ENCODE measurements around the gene SMIM38. TPM values are rescaled to one million over a fixed set of nuclear protein-coding genes. Genes with fewer than 3 reads are reported as not detected.
A peak's percentile ranks its signal among the peaks of the same experiment; 100 is the strongest.

The SMIM38 gene
- total RNA-seq, 2 donors from 2014 or later: 3.0 to 4.2 TPM

DNA sequence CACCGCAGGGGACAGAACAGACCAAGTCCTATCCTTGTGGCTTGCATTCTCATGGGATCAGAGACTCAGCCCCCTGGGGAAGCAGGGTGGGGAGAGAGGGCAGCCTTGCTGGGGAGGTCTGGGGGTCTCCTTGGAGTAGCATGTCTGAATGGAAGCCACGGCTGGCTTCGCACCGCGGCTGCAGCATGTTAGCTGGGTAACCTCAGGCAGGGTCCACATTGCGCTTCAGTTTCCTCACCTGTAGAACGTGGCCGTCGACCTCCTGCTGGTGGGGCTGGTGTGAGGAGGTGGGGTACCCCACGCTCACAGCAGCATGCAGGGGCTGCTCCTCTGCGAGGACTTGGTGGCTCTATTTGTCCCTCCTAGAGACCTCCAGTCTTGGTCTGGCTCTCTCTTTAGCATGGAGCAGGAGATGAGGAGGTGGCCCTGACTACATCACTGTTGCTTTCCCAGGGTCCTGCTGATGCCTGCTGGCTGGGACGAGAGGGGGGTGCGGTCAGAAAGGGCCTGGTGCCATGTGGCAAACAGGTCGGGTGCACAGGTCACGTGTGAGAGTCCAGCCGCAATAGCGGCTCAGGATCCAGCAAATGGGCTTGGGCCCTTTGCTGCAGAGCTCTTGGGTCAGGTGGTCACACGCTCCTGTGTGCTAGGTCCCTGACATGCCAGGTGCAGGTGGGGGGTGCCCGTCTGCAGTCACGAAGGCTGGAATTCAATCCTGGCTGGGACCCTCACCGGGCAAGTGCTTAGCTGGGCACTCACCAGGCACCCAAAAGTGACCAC is 35.4 kb upstream of the SMIM38 start:
- H3K36me3 ChIP-seq: no peaks in the 10 kb centered on the region
- no peaks in the 10 kb centered on the region for H3K9me3 ChIP-seq
- ATAC-seq (ENCODE audit: insufficient number of reproducible peaks, low FRiP score, low read depth) (no peak), DNase-seq (ENCODE audit: low spot score) (no peak)
- H3K27me3 ChIP-seq (replicated peaks; ENCODE audit: insufficient read depth): no peaks in the 10 kb centered on the region
- TF ChIP-seq, protein P1, sequence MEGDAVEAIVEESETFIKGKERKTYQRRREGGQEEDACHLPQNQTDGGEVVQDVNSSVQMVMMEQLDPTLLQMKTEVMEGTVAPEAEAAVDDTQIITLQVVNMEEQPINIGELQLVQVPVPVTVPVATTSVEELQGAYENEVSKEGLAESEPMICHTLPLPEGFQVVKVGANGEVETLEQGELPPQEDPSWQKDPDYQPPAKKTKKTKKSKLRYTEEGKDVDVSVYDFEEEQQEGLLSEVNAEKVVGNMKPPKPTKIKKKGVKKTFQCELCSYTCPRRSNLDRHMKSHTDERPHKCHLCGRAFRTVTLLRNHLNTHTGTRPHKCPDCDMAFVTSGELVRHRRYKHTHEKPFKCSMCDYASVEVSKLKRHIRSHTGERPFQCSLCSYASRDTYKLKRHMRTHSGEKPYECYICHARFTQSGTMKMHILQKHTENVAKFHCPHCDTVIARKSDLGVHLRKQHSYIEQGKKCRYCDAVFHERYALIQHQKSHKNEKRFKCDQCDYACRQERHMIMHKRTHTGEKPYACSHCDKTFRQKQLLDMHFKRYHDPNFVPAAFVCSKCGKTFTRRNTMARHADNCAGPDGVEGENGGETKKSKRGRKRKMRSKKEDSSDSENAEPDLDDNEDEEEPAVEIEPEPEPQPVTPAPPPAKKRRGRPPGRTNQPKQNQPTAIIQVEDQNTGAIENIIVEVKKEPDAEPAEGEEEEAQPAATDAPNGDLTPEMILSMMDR (IDR thresholded peaks at IDR 0.05): no peak
- no peak overlapping the region for H3K27ac ChIP-seq
- H3K4me3 ChIP-seq: no peak overlapping the region
- H3K4me1 ChIP-seq (ENCODE audit: control insufficient read depth in 1 of 2, low read depth in 2 of 2): peaks cover 15 to 23% of the 10 kb centered on the region in 2 donors

DNA sequence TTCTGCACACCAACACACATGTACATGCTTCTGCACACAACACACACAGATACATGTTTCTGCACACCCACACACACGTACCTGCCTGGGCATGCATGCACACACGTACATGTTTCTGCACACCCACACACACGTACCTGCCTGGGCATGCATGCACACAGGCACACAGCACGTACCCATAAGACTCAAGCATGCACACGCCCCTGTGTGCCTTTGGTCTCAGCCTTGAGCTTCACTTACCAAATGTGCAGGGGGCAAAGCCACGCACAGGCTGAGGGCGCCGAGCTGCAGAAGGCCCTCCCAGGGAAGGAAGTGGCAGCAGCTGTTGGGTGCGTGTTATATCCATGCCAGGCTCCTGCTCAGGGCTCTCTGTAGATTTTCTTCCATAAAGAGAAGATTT is 34.7 kb upstream of the SMIM38 start:
- H3K4me3 ChIP-seq: no peak overlapping the region
- DNase-seq (ENCODE audit: low spot score) (no peak), ATAC-seq (ENCODE audit: insufficient number of reproducible peaks, low FRiP score, low read depth) (no peak)
- peaks cover 15 to 22% of the 10 kb centered on the region in 2 donors for H3K4me1 ChIP-seq (ENCODE audit: control insufficient read depth in 1 of 2, low read depth in 2 of 2)
- TF ChIP-seq, protein P1 (IDR thresholded peaks at IDR 0.05): no peak
- no peaks in the 10 kb centered on the region for H3K9me3 ChIP-seq
- H3K27me3 ChIP-seq (replicated peaks; ENCODE audit: insufficient read depth): no peaks in the 10 kb centered on the region
- no peaks in the 10 kb centered on the region for H3K36me3 ChIP-seq
- H3K27ac ChIP-seq: no peak overlapping the region

DNA sequence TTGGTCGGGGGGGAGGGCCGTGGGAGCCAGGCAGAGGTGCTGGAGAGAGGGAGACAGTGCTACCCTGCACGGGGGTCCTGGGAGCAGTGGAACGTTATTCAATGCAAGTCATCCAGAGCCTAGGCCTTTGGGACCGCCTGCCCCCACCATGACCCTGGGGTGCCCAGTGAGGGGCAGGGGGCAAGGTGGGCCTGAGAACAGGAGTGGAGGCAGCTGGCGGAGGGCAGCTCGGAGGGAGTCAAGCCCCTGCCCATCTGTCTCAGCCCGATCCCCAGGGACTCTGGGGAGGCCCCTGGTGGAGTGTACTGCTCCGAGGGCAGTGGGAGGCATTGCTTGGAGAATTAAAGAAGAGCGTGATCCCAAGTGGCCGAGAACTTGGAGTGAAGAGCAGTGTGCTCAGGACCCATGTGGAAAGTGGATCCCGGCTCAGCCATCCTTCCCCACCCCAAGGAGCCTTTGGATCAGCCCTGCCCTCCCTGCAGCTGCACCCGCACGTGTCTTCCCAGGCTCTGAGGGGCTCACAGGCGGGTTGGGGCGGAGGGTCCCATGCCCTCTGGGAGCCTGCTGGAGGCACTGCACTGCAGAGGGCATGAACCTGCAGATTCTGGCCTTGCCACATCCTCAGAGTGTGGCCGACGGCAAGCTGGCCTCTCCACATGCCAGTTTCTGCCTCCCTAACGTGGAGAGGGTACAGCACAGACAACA is 34.0 kb upstream of the SMIM38 start:
- Histone ChIP-seq H3K27me3 (replicated peaks; ENCODE audit: insufficient read depth) (no peaks in the 10 kb centered on the region), H3K36me3 (no peaks in the 10 kb centered on the region), H3K4me1 (ENCODE audit: control insufficient read depth in 1 of 2, low read depth in 2 of 2) (peaks cover 22 to 28% of the 10 kb centered on the region in 2 donors), H3K9me3 (no peaks in the 10 kb centered on the region), H3K27ac (peak overlapping the region; percentile 55 to 68), H3K4me3 (no peak overlapping the region)
- DNase-seq (ENCODE audit: low spot score): no peak
- TF ChIP-seq, protein P1 (IDR thresholded peaks at IDR 0.05): no peak
- no peak for ATAC-seq (ENCODE audit: insufficient number of reproducible peaks, low FRiP score, low read depth)

DNA sequence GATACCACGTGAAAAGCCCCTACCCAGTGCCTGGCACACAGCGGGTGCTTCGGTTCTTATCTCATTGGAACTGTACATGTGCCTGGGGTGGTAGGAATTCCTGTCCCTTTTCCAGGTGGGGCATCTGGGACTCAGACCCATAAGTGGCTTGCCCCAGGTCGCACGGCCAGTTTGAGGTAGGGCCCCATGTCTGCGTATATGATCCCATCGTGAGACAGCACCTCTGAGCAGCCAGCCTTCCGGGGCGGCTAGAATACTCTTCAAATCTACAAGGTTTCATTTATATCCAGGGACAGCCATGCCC is 33.5 kb upstream of the SMIM38 start:
- no peak for ATAC-seq (ENCODE audit: insufficient number of reproducible peaks, low FRiP score, low read depth)
- Histone ChIP-seq H3K4me3 (no peak overlapping the region), H3K4me1 (ENCODE audit: control insufficient read depth in 1 of 2, low read depth in 2 of 2) (peaks cover 24 to 31% of the 10 kb centered on the region in 2 donors), H3K27ac (peak overlapping the region; percentile 55 to 68), H3K36me3 (no peaks in the 10 kb centered on the region), H3K27me3 (replicated peaks; ENCODE audit: insufficient read depth) (no peaks in the 10 kb centered on the region), H3K9me3 (no peaks in the 10 kb centered on the region)
- TF ChIP-seq, protein P1 (IDR thresholded peaks at IDR 0.05): no peak
- no peak for DNase-seq (ENCODE audit: low spot score)

DNA sequence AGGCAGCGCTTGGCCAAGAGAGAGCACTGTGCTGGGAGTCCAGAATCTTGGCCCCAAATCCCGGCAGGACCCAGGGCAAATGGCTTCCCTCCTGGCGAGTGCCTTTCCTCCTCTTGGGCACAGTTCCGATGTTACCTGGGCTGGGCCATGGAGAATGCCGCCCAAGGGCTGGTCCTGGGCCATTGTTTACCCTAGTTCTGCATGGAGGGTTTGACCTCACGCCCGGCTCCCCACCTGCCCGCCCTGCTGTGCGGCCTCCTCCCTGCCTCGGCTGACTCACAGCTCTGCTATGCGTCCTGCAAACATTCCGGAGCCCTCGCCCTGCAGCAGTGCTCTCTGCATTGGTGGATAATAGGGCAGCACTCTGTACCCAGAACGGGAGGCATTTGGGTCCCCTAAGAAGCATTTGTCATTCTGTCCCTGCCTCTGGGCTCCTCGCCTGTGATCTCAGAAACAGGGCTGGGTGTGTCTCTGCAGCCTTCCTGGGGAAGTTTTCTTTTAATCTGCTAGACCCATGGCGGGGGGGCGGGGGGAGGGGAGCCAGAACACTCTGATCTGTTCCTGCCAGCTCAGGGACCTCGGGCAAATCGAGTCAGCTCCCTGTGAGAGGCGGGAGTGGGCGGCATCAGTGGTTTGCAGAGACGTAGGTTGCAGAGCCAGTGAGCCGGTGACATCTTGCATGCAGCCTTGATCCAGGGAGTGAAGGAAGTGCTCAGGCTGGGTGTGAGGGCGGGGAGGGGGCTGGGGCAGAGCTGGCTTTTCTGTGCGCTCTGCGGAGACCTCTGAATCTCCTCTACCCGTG is 32.9 kb upstream of the SMIM38 start:
- peak; percentile 33 for DNase-seq (ENCODE audit: low spot score)
- Histone ChIP-seq H3K4me3 (peak overlapping the region; percentile 31), H3K27me3 (replicated peaks; ENCODE audit: insufficient read depth) (no peaks in the 10 kb centered on the region)

More for the DNA sequence above, 32.9 kb upstream of the SMIM38 start:
- TF ChIP-seq, protein P1 (IDR thresholded peaks at IDR 0.05): no peak
- Histone ChIP-seq H3K4me1 (ENCODE audit: control insufficient read depth in 1 of 2, low read depth in 2 of 2) (peaks cover 26 to 35% of the 10 kb centered on the region in 2 donors), H3K36me3 (no peaks in the 10 kb centered on the region), H3K9me3 (peaks cover 1% of the 10 kb centered on the region), H3K27ac (peak overlapping the region; percentile 55 to 68)
- peak; percentile 48 for ATAC-seq (ENCODE audit: insufficient number of reproducible peaks, low FRiP score, low read depth)

Data from thoracic aorta (tissue), 2 donors.